Esophagus squamous epithelium (tissue), 4 donors: Measurements from ENCODE around the gene TAB2.

ENCODE experiments used
- CTCF ChIP-seq, 6 experiments: fragments of 450-650 bp in 4 of 6; fragments of 200-600 bp in 2 of 6; sonication (generic) in 2 of 6; IDR thresholded peaks; one replicate each; pipeline ENCODE4 v1.5.1; 2016 to 2019; ENCODE audit warnings: antibody characterized with exemption in 6 of 6, mild to moderate bottlenecking in 4 of 6, moderate library complexity in 4 of 6
- POLR2A ChIP-seq, 4 donors: fragments of 450-650 bp; IDR thresholded peaks; one replicate each; pipeline ENCODE4 v1.6.1; 2017; ENCODE audit warnings: antibody characterized with exemption in 4 of 4, mild to moderate bottlenecking in 4 of 4, moderate library complexity in 3 of 4

- TF ChIP-seq CTCF (IDR thresholded peaks at IDR 0.05), result no peak
- TF ChIP-seq POLR2A (IDR thresholded peaks at IDR 0.05), result no peak
Measured at GRCh38 chr6:149316108-149316727, 1.3 kb upstream of the TAB2 start.
